Measurements from ENCODE around the gene ALAD.

DNA sequence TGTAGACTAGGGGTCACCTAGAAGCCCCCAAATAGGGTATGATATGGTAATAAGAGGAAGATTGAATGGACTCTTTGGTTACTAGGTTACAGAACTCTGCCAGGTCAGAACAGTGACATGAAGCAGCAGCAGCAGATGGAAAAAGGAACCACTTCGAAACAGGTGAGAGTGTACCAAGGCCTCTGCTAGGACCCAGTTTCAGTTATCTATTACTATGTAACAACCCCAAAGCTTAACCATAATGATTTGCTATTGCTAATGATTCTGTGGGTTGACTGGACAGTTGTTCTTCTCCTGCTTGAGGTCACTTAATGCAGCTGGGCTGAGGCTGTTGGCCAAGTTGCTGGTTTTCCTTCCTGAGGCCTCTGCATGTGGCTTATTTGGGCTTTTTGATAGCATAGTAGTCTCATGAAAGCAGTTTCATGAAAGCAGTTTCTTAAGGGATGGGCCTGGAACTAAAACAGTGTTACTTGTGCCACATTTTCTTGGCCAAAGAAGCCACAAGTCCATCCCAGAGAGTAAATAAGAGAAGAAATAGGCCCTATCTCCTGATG is 27.1 kb upstream of the ALAD start:
- TF ChIP-seq, protein P1, sequence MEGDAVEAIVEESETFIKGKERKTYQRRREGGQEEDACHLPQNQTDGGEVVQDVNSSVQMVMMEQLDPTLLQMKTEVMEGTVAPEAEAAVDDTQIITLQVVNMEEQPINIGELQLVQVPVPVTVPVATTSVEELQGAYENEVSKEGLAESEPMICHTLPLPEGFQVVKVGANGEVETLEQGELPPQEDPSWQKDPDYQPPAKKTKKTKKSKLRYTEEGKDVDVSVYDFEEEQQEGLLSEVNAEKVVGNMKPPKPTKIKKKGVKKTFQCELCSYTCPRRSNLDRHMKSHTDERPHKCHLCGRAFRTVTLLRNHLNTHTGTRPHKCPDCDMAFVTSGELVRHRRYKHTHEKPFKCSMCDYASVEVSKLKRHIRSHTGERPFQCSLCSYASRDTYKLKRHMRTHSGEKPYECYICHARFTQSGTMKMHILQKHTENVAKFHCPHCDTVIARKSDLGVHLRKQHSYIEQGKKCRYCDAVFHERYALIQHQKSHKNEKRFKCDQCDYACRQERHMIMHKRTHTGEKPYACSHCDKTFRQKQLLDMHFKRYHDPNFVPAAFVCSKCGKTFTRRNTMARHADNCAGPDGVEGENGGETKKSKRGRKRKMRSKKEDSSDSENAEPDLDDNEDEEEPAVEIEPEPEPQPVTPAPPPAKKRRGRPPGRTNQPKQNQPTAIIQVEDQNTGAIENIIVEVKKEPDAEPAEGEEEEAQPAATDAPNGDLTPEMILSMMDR (IDR thresholded peaks at IDR 0.05): no peak
- TF ChIP-seq POLR2A (IDR thresholded peaks at IDR 0.05): no peak
